Activated T-cell treated with anti-CD3 and anti-CD28 coated beads, Interleukin-2, amount 50 U/mL, for 72 hours (primary cell): ENCODE measurements around the gene LGALS1. TPM values are rescaled to one million over a fixed set of nuclear protein-coding genes. Genes with fewer than 3 reads are reported as not detected.
A peak's percentile ranks its signal among the peaks of the same experiment; 100 is the strongest.
"Not testable (repeated sequence)": the region's sequence is repeated elsewhere in the genome, so short reads cannot be mapped to it uniquely, and the experiment has no call there.

Experiments
- ATAC-seq, 2 donors: fragments of 150-1000 bp; cut with Tn5 transposase; replicated peaks in 1 of 2; 2 replicates each; pipeline ENCODE4 v1.10.0; 2021; ENCODE audit warnings: moderate library complexity in 2 of 2, mild to moderate bottlenecking in 1 of 2
- DNase-seq, 2 donors: peaks; one replicate each; pipeline ENCODE4 v3.0.0; 2021 to 2022; ENCODE audit warnings: mixed read lengths in 1 of 2
- H3K27ac Mint-ChIP-seq: one replicate; pipeline ENCODE4 v1.8.0; 2022; ENCODE audit warnings: mild to moderate bottlenecking, moderate library complexity, mixed read lengths
- H3K27me3 Mint-ChIP-seq: one replicate; pipeline ENCODE4 v1.8.0; 2022; ENCODE audit warnings: low read depth, mixed read lengths
- H3K36me3 Mint-ChIP-seq, 2 donors: one replicate each; pipeline ENCODE4 v1.8.0; 2022; ENCODE audit warnings: mixed read lengths in 2 of 2, mild to moderate bottlenecking in 1 of 2; ENCODE audit not compliant: insufficient read depth in 2 of 2
- H3K4me1 Mint-ChIP-seq: one replicate; pipeline ENCODE4 v1.8.0; 2022; ENCODE audit warnings: low read depth, mixed read lengths
- H3K4me3 Mint-ChIP-seq, 2 donors: one replicate each; pipeline ENCODE4 v1.8.0; 2022; ENCODE audit warnings: mild to moderate bottlenecking in 2 of 2, mixed read lengths in 2 of 2, moderate library complexity in 2 of 2
- H3K9me3 Mint-ChIP-seq, 2 donors: one replicate each; pipeline ENCODE4 v1.8.0; 2022; ENCODE audit warnings: mixed read lengths in 2 of 2
- total RNA-seq, 2 donors: library from RNA; stranded (reverse); gene quantifications; one replicate each; pipeline ENCODE4 v1.2.3, GENCODE V29; 2022

LGALS1 gene
- total RNA-seq, 2 donors from 2014 or later: 303 to 803 TPM

GRCh38 chr22:37710675-37711074 is 35.2 kb downstream of the LGALS1 start:
- H3K36me3 Mint-ChIP-seq: no peaks in the 10 kb centered on the region
- ATAC-seq: no peak
- DNase-seq: no peak
- no peaks in the 10 kb centered on the region for H3K4me1 Mint-ChIP-seq
- H3K9me3 Mint-ChIP-seq: no peaks in the 10 kb centered on the region
- no peak overlapping the region for H3K27ac Mint-ChIP-seq
- H3K27me3 Mint-ChIP-seq: no peaks in the 10 kb centered on the region
- H3K4me3 Mint-ChIP-seq: no peak overlapping the region

- H3K4me1 Mint-ChIP-seq: no peaks in the 10 kb centered on the region
- H3K27ac Mint-ChIP-seq: no peak overlapping the region
- no peak for DNase-seq
- H3K4me3 Mint-ChIP-seq: no peak overlapping the region
- no peak for ATAC-seq
- H3K27me3 Mint-ChIP-seq: no peaks in the 10 kb centered on the region
- H3K9me3 Mint-ChIP-seq: no peaks in the 10 kb centered on the region
- H3K36me3 Mint-ChIP-seq: no peaks in the 10 kb centered on the region
Observed at GRCh38 chr22:37711490-37711889, 36.1 kb downstream of the LGALS1 start.

- H3K36me3 Mint-ChIP-seq: no peaks in the 10 kb centered on the region
- no peak overlapping the region for H3K27ac Mint-ChIP-seq
Observed at GRCh38 chr22:37713761-37714160, 38.3 kb downstream of the LGALS1 start.

GRCh38 chr22:37714634-37715033 is 39.2 kb downstream of the LGALS1 start:
- Mint-ChIP-seq H3K9me3 (no peaks in the 10 kb centered on the region), H3K27me3 (no peaks in the 10 kb centered on the region), H3K4me1 (peaks cover 4% of the 10 kb centered on the region), H3K36me3 (no peaks in the 10 kb centered on the region), H3K27ac (no peak overlapping the region), H3K4me3 (no peak overlapping the region)
- no peak for ATAC-seq
- no peak for DNase-seq

More at GRCh38 chr22:37713761-37714160, 38.3 kb downstream of the LGALS1 start:
- no peak for ATAC-seq
- H3K27me3 Mint-ChIP-seq: no peaks in the 10 kb centered on the region
- DNase-seq: no peak
- H3K4me1 Mint-ChIP-seq: no peaks in the 10 kb centered on the region
- no peaks in the 10 kb centered on the region for H3K9me3 Mint-ChIP-seq
- no peak overlapping the region for H3K4me3 Mint-ChIP-seq

GRCh38 chr22:37715760-37716159 is 40.3 kb downstream of the LGALS1 start:
- Mint-ChIP-seq H3K27me3 (no peaks in the 10 kb centered on the region), H3K4me3 (no peak overlapping the region), H3K9me3 (no peaks in the 10 kb centered on the region), H3K4me1 (peaks cover 7% of the 10 kb centered on the region), H3K27ac (no peak overlapping the region), H3K36me3 (no peaks in the 10 kb centered on the region)
- no peak for DNase-seq
- no peak for ATAC-seq

- Mint-ChIP-seq H3K27me3 (no peaks in the 10 kb centered on the region), H3K4me1 (peaks cover 7% of the 10 kb centered on the region), H3K9me3 (no peaks in the 10 kb centered on the region), H3K27ac (no peak overlapping the region), H3K4me3 (no peak overlapping the region), H3K36me3 (no peaks in the 10 kb centered on the region)
- ATAC-seq: no peak
- no peak for DNase-seq
Observed at GRCh38 chr22:37716708-37717107, 41.3 kb downstream of the LGALS1 start.

- not testable (repeated sequence) for ATAC-seq, H3K27ac Mint-ChIP-seq, H3K9me3 Mint-ChIP-seq, H3K4me3 Mint-ChIP-seq, H3K36me3 Mint-ChIP-seq, H3K4me1 Mint-ChIP-seq, DNase-seq, H3K27me3 Mint-ChIP-seq
Observed at GRCh38 chr22:37717235-37717634, 41.8 kb downstream of the LGALS1 start.

GRCh38 chr22:37717746-37718305 is 42.4 kb downstream of the LGALS1 start:
- not testable (repeated sequence) for ATAC-seq, H3K27ac Mint-ChIP-seq, H3K4me1 Mint-ChIP-seq, H3K36me3 Mint-ChIP-seq, H3K9me3 Mint-ChIP-seq, H3K4me3 Mint-ChIP-seq, H3K27me3 Mint-ChIP-seq, DNase-seq

GRCh38 chr22:37725551-37726240 is 50.3 kb downstream of the LGALS1 start:
- ATAC-seq: no peak
- Mint-ChIP-seq H3K27me3 (no peaks in the 10 kb centered on the region), H3K36me3 (no peaks in the 10 kb centered on the region), H3K9me3 (no peaks in the 10 kb centered on the region), H3K4me3 (no peak overlapping the region), H3K4me1 (no peaks in the 10 kb centered on the region), H3K27ac (no peak overlapping the region)
- no peak for DNase-seq

GRCh38 chr22:37726241-37726887 is 50.9 kb downstream of the LGALS1 start:
- no peak for DNase-seq
- H3K4me1 Mint-ChIP-seq: no peaks in the 10 kb centered on the region
- H3K27me3 Mint-ChIP-seq: no peaks in the 10 kb centered on the region
- H3K9me3 Mint-ChIP-seq: no peaks in the 10 kb centered on the region
- H3K4me3 Mint-ChIP-seq: no peak overlapping the region
- no peaks in the 10 kb centered on the region for H3K36me3 Mint-ChIP-seq
- no peak overlapping the region for H3K27ac Mint-ChIP-seq
- ATAC-seq: peak in 1 of 2 donors; percentile 32

GRCh38 chr22:37728620-37729019 is 53.2 kb downstream of the LGALS1 start:
- no peaks in the 10 kb centered on the region for H3K9me3 Mint-ChIP-seq

More at GRCh38 chr22:37728620-37729019, 53.2 kb downstream of the LGALS1 start:
- Mint-ChIP-seq H3K4me1 (no peaks in the 10 kb centered on the region), H3K36me3 (no peaks in the 10 kb centered on the region), H3K27me3 (no peaks in the 10 kb centered on the region), H3K27ac (peak overlapping the region; percentile 39), H3K4me3 (no peak overlapping the region)
- DNase-seq: no peak
- ATAC-seq: no peak
